ENCODE results near the gene SASS6.

GRCh38 chr1:100053119-100053518, 79.6 kb downstream of the SASS6 start:
- TF ChIP-seq CTCF (conservative IDR thresholded peaks at IDR 0.05; ENCODE audit: low read length) (no peak), EZH2phosphoT487 (IDR thresholded peaks at IDR 0.05; ENCODE audit: borderline replicate concordance) (no peak)
